ENCODE measurements around the gene SHB.

Gene SHB

DNA sequence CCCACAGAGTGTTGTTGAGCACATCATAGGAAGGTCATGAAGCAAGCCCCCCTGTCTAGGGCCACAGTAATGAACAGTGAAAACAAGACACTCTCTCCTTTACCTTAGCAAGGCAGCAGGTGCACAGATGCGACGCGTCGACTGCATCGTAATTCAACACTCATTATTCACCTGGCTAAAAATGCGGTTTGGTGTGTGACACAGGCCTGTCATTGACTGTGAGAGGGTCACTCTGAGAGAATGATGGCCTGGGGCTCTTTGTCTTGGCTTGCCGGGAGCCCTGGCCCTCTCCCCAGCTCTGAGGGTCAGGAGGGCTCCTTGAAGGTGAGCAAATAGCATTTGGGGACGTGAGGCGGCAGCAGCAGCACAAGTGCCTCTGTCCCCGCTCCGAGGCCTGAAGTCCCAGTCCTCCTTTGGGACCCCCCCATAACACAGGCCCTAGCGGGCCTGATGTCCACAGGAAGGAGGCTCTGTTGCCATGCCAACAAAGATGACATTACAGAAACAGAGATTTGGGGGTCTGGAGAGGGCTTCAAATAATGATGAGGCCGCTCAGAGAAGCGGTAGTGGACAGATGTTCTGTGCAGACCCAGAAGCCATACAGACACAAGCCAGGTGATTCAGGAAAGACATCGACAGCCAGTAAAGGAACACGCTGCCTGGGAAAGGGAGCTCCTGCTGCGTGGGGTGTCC lies 46.7 kb downstream of the SHB start:
- DNase-seq, result no peak

DNA sequence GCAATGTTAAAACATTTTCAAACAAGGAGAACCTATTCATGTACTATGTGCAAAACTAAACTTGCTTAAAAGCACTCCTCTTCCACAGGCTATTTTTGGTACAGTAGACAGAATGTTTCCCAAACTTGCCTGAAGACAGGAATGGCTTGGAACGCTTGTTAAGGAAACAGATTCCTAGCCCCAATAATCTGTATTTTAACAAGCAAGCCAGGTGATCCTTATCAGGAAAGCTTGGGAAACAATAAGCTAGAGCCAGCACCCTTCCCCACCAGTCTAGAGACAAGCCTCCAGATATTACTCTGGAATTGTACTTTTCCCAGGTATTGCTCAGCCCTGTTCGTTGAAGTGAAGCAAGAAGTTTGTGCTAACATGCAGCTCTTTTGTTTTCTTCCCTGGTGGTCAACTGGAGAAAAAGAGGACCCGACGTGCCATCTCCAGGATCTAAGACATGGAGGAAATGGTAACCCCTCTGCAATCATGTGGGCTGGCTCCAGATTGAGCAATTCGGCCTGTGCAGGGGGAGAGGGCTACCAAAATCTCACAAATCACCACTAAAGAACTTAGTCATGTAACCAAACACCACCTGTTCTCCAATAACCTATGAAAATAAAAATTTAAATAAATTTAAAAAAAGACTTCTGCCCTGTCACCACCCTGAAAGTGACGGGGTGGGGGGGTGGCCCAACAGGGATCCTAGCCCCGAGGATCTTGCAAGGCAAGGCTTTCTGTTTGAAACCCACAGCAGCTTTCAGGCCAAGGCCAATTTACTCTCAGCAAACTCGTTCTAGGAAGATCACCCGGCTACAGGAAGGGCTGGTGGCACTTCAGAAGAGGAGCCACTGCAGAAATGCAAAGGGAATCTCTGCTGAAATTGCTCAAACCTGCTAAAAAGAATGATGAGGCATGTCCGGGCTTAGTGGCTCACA lies 48.6 kb downstream of the SHB start:
- peak in 1 of 2 donors; percentile 15 for DNase-seq

DNA sequence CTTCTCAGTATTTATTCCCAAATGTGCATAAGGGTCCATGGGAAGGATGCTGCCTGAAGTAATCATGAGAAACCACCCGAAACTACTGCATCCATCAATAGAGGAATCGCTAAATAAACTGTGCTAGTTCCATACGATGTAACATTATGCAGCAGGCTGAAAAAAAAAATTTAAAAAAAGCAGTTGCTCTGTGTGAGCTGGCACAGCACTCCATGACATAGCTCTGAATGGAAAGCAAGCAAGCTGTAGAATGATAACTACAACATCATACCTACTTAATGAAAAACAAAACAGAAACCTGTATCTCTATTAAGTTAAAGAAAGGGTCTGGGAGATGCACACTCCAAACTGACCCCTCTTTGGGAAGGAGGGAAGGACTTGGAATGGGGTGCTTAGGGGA lies 49.3 kb downstream of the SHB start:
- DNase-seq, result no peak

DNA sequence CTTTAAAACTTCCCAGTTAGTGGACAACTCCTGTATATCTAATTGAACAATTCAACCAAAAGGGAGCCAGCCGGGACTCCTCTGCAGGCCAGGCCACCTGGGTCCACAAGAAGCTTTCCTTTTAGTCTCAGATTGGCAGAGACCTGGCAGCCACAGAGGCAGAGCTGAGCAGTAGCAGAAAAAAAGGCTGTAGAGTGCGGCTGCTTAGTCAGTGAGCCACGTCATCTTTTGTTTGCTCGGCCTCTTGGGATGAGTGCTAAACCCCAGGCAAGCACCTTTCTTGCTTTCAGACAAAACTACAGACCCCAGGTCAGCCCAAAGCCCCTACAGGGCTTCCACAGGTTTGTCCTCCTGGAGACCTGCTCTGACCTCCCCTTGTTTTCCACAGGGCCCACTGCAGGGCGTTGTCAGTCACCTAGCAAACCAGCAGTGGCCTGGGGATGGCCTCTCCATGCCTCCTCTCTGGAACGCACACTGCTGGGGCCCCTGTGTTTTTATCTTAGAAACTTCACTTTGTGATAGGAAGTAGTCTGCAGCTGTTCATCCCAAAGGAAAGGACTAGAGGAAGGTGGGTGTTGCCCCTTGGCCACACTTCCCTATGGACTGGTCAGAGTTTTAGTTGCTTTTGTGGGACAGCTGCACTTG lies 49.9 kb downstream of the SHB start:
- peak; percentile 24 to 39 for DNase-seq

DNA sequence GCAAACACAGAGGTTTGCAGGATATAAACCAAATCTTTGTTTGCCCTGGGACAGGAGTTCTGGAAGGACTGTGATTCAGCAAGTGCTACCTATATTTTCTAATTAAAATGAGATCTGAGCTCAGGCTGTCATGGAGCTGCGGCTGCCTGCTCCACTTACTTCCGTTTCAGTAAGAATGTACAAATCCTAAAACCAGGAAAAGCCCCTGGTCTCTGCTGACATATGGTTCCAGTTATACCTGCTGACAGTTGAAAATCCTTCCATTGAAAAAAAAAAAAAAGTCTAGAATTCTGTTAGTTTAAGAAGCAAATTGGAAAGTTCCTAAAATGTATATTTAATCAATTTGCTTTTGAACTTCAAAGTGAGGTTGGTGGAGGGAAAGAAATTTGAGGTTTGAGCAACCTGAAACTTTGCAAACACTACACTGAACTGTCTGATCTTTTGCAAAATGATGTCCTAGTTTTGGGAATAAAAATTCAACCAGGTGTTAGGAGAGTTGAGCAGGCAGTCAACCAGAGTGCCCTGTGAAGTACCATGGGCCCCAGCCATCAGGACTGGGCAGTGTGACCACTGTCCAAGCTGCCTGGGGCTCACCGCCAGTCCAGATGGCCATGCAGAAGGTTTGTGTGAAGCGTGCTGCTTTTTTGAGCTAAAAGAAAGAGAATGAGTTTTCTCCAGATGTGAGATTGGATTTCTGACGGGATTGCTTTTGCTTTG lies 50.6 kb downstream of the SHB start:
- DNase-seq, result no peak

DNA sequence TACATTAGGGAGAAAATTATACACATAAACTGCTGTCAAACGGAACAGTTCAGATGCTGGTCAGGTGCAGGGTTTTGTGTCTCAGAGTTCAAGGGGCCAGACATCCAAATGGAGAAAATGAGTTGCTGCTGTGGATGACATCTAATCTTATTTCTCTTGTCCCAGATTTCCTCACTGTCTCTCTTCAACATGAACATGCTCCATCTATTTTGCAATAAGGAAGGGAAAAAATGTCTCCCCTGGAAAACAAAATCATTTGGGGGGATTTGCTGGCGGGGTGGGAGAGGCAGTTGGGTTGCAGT lies 51.2 kb downstream of the SHB start:
- no peak for DNase-seq

DNA sequence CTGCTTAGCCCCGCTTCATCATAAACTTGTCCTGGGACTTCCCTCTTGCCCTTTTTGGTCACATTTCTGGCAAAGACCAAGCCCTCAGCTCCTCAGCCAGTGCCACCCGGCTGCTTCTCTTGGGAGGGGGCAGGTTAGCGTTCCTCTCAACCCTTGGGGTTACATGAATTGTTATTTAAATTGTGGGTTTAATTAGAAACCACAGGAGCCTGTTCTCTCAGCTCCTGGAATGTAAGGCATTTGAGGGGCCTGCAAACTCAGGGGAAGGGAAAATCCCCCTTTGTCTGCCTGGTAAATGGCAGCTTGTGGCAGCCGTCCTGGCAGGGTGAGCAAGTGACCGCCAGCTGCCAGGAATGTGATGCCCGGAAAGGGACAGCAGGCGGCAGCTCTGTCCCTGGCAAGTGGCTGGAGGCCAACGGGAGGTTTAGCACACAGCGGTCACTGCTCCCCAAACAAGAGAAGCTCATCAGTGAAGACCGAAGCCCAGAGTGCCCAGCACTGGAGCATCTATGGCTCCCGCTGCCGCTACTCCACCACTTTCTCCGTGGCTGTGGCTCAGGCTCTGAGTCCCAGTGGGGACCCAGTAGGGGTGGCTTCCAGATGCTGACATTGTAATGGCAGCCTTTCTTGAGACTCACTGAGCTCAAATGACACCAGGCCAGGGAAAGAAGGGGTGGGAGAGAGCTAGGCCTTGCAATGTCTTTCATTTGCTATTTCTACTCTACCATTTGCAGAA lies 51.7 kb downstream of the SHB start:
- DNase-seq, result peak; percentile 81 to 86

DNA sequence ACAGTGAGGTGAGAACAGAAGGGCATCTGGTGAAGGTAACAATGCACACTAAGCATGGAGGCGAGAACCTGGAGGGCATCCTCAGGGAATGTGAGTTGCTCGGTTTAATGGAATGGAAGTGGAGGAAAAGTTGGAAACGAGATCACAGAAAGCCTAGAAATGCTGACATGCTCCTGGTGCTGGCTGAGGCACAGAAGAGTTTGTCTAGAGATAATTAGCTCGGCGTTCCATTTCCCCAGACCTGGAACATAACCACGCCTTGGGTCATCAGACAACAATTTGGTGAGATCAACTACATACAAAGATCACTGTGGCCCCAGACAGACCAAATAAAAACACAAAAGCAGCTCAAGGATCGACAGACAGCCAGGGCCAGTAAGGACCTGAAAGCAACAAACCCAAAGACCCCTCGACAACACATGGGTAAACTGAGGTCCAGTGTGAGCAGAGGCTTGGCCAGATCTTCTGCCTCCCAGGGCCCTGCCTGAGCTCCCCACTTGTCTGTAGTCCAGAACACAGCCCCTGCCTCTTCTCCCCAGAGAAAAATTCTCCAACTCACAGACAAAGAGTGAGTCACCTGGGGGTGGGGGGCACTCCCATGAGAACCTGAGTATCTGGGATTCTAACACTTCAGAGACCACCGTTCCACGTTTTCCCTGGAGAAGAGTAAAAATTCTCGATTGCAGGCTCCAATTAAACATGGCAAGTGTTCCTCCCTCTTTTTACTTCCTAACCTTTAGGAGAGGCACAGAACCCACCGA lies 52.5 kb downstream of the SHB start:
- DNase-seq, result no peak

DNA sequence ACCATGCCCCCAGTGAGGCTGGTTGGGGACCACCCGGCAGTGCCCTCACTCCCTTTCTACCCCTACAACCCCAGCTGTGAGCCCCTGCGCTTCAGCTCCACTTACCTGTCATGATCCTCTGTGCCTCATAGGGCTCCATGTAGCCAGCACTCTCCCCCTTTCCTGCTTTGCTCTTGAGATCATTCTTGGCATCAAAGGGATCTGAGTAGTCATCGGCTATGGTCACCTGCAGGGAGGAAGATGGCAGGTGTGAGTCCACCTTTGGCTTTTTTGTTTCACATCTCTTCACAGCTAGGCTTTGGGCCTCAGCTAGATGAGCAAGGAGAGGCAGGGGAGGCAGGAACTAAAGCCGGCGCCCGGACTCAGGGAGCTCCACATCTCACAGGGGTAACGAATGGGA lies 53.1 kb downstream of the SHB start:
- DNase-seq, result no peak

DNA sequence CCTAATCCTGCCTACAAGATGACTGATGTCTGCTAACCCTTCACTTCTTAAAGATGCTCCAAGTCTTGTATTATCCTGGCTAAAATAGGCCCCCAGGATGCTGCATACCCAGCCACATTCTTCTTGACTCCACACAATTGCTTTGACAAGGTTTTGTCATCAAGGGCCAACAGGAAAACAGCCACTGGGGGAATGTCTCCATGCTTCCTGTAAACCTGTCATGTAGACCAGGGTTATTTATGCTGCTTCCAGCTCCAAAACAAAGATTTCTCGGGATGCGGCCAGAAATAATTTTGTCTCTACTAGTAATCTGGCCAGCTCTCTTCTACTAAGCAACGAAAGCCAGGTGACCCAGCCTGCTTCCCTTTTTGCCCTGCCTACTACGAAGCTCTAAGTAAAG lies 53.8 kb downstream of the SHB start:
- DNase-seq, result no peak

DNA sequence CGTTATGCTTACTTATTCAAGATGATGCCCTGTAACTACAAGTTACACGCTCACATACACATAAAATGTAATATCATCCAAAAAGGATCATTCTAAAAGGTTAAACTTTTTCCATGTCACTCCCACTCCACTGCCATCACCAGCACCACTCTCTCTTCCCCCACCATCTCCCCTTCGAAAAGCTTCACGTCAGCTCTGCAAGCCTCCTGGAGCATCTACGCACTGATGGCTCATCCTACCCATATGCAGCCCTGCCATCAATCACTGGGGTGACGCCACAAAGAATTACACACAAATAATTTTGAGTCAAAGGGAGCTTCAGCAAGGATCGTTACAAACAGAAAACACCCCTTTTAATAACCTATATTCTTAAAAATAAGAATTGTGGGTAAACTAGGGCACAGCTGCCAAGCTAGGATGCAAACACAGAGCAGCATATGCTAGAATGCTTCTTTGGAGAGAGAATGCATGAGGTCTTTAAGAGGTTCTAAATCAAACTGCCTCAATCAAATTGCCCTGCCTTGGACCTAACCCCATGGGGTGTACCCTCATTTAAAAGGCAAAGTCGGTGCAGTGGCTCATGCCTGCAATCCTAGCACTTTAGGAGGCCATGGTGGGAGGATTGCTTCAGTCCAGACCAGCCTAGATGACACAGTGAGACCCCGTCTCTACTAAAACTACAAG lies 56.1 kb downstream of the SHB start:
- no peak for DNase-seq

DNA sequence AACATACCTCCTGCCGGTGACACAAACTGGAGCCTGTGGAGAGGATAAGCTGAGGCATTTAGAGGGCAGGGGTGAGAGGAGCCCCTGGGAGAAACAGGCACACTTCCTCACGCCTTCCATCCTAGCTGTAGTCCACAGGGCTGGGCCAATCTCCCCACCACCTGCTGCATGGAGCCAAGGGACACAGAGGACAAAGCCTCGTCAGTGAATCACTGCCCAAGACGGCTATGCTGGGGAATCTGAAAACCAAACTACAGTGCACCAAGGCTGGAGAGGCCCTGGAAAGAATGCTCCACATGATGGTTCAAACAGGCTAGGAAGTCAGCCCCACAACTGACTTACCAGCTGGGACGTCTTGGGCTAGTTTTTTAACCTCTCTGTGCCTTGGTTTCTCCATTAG lies 57.0 kb downstream of the SHB start:
- no peak for DNase-seq

DNA sequence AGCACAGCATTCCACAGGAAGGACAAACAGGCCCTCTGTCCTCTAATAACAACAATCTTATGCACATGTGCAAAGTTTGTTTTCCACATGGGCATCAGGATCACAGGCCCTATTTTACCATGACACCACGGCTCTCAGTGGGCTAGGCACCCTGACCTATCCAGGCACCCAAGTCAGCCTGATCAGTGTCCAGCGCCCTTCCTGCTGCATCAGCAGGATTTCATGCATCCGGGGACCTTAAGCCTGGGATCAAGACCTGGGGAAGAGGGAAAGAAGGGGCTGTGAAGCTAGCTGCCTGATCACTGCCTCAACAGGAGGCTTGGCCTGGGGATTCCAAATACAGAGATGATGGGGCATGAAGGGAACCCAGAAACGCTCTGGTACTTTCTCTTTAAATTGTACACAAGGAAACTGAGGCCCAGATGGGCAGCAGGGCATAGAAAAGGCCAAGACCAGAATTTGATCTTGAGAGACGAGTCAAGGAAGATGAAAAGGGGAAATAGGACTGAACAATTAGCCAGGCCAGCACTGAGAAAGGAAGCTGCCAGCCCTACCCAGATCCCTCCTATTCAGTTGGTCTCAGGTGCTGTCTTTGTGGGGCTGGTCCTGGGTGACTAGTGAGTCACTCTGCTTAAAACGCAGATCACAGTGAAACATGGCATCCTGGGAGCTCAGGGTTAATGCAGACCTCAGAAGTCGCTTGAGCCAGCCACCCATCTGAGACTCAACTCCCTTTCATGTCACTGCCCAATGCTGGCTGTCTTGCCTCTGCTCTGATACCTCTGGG lies 57.9 kb downstream of the SHB start:
- no peak for DNase-seq

DNA sequence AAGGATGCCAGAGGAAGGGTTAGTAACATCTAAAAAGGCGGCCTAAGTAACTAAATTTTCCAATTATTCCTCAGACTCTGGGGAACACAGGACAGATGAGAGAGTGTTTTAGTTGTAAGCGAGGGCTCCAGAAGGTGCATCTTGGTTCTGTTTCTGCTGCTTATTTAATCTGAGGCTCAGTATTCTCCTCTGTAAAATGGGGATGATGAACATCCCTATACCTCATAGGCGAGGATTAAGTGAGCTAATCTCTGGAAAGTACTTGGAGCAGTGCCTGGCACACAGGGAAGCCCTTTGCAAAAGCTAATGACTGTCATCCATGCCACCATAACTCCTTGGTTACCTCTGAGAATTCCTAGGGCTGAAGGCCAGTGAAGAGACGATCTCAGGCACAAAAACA lies 59.0 kb downstream of the SHB start:
- DNase-seq, result no peak

DNA sequence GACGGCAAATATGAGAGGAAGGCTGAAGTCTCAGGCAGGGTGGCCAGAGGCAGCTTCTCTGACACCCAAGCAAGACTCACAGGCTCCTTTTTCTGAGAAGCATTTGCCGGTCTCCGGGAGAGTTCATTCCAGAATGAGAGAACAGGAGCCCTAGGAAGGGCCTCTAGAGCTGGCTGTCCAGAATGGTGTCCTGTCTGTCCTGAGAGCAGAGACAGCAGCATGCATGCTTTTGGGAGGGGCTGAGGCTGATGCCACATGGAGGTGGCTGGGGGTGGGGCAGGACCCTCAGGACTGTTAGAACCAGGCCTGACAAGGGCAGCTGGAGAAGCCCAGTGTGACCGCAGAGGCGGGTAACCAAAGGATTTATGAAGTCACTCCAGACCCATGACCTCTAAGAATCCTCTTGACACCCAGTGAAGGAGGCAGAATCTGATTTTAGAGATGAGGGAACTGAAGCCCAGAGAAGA lies 60.0 kb downstream of the SHB start:
- no peak for DNase-seq

DNA sequence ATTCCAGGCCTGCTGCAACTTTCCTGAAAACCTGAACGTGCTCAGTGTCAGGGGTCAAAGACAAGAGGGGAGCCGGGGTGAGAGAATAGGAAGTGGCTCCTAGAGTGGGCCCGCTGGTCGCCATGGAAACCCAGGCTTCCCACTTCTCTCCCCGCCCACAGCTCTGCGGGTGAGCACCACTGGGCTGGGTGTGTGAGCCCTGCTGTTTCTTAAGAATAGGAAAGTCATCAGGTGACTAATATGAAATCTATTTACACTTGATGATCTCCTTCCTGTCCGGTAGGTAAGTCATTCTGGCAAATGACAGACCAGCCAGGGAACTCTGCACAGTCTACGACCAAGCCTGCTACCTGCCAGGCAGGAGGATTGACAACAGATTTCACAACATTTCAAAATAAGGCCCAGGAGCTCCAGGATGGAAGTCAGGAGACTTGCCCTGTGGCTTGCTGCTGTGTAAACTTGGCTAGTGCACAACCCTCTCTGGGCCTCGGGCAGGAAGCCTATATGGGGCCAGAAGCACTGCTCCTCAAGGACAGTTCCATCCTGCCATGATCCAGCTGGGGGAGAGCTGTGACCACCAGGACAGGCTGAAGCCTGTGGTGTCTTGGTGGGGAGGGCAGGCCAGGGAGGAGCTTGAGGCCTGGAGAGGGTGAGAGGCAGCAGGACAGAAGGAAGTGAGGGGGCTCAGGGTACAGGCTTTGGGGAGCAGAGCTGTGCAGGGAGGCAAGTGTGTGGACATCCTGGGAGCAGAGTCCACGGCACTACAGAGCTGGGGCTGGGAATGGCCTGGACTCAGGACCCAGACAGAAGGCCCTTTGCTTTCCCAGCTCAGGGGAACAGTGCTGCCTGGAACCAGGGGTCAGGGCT lies 60.6 kb downstream of the SHB start:
- DNase-seq, result no peak

DNA sequence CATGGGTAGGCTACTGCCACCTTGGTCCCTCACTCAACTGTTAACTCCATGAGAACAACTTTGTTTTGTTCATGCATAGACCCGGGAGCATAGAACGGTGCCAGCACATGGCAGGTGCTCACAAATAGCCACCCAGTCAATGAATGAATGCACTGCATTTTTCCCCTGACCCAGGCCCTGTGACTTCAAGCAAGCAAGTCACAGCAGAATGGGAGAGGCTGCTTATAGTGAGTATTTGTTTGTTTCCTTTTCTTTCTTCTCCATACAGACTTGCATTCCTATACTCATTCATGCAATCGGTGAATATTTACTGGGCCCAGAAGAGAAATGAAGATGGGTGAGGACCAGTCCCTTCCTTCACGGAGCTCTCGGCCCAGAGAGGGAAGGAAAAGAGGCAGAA lies 62.0 kb downstream of the SHB start:
- no peak for DNase-seq

DNA sequence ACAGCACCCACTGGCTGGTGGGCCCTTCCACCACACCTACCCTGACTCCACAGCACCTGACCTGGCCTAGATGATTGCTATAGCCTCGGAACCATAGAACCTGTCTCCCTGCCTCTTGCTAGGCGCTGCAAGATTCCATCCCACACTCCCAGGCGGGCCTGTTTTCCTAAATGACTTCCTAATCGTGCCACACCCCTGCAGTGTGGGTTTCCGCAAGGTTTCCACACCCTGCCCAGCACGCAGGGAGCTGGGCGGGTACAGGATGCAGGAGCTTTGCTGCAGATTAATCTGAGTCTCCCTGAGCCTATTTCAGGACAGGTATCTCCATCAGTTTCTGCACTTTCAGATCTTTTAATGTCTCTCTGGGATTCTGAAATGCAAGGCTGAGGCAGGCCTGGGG lies 62.9 kb downstream of the SHB start:
- DNase-seq, result no peak
